ENCODE results near the gene UNC5B. TPM values are rescaled to one million over a fixed set of nuclear protein-coding genes. Genes with fewer than 3 reads are reported as not detected.

Gene UNC5B
- polyA plus RNA-seq, 4 donors: 0.27 to 19.4 (median 6.7) TPM

DNA sequence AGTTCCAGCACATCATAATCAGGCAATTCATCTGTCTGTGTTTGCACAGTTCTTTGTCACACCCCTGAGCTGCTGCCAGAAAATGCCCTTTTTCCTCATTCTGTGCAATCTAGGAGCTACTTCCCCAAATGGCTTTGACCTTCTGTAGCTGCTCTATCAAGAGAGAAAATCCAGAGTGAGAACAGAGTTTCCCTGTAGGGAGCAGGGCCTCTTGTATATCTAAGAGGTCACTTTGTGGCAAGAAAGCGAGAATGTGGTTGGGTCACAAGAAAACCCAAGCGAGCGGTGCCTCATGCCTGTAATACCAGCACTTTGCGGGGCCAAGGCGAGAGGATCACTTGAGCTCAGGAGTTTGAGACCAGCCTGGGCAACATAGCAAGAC, 131.0 kb downstream of the UNC5B start:
- H3K27me3 ChIP-seq (ENCODE audit: control insufficient read depth in 3 of 3, insufficient read depth in 3 of 3, low read length in 3 of 3): no peaks in the 10 kb centered on the region
- no peak overlapping the region for H3K4me3 ChIP-seq (ENCODE audit: low read depth in 1 of 3, low read length in 3 of 3)
- DNase-seq: peak; percentile 38 to 75
- WGBS, 3 donors: 71 to 81% (median 77%) methylated on average over 5 of the region's 5 CpGs
- peaks cover 0 to under 1% of the 10 kb centered on the region in 2 donors for H3K9me3 ChIP-seq (ENCODE audit: control insufficient read depth in 2 of 2, insufficient read depth in 1 of 2, low read depth in 1 of 2, low read length in 1 of 2)
- peaks cover 0 to 53% (median 0%) of the 10 kb centered on the region in 3 donors for H3K36me3 ChIP-seq (ENCODE audit: control insufficient read depth in 3 of 3, insufficient read depth in 2 of 3, low read depth in 1 of 3, low read length in 3 of 3)
- peaks cover 0 to 73% (median 8%) of the 10 kb centered on the region in 3 donors for H3K4me1 ChIP-seq (ENCODE audit: control insufficient read depth in 3 of 3, insufficient read depth in 2 of 3, low read depth in 1 of 3, low read length in 2 of 3)
- H3K27ac ChIP-seq (ENCODE audit: low read depth in 1 of 3, low read length in 2 of 3): peak overlapping the region in 1 of 3 donors; percentile 75
- no peak for FAIRE-seq

DNA sequence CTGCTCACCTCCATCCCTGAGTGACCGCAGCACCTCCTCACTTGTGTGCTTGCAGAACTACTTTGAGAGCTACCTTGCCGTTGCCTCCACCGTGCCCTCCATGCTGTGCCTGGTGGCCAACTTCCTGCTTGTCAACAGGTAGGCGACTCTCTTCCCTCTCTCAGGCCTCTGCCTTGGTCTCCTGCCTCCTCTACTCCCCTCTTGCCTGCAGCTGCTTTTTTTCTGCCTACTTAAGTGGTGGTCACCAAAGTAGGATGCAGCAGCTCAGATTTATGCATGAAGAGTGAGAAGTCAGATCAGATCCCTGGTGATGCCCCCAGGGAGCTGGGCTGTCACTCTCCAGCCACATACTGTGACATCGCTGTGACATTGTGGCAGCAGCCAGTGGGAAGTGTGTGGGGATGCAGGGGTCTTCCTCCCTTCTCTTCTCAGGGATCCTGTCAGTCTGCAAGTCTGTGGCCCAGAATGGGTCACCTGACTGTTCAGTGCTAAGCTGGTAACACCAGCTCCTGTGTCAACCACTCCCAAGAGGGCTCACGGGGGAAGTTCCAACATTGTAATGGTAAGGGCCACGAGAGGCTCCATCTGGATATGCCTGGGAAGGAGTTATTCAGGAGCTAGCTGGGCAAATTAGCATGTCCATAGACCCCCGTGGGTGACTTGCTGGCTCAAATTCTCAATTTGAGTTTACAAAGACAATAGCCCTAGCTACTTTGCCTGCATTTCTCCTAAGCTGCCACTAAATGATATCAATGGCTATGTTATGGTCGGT, 132.0 kb downstream of the UNC5B start:
- H3K27ac ChIP-seq (ENCODE audit: low read depth in 1 of 3, low read length in 2 of 3): peak overlapping the region in 1 of 3 donors; percentile 75
- H3K9me3 ChIP-seq (ENCODE audit: control insufficient read depth in 2 of 2, insufficient read depth in 1 of 2, low read depth in 1 of 2, low read length in 1 of 2): peaks cover 0 to 6% of the 10 kb centered on the region in 2 donors
- 88 to 93% (median 91%) methylated on average over 9 of the region's 9 CpGs for WGBS, 3 donors
- DNase-seq (no peak), FAIRE-seq (no peak)
- no peak overlapping the region for H3K4me3 ChIP-seq (ENCODE audit: low read depth in 1 of 3, low read length in 3 of 3)
- no peaks in the 10 kb centered on the region for H3K27me3 ChIP-seq (ENCODE audit: control insufficient read depth in 3 of 3, insufficient read depth in 3 of 3, low read length in 3 of 3)
- H3K36me3 ChIP-seq (ENCODE audit: control insufficient read depth in 3 of 3, insufficient read depth in 2 of 3, low read depth in 1 of 3, low read length in 3 of 3): peaks cover 0 to 54% (median 0%) of the 10 kb centered on the region in 3 donors
- H3K4me1 ChIP-seq (ENCODE audit: control insufficient read depth in 3 of 3, insufficient read depth in 2 of 3, low read depth in 1 of 3, low read length in 2 of 3): peaks cover 0 to 63% (median 7%) of the 10 kb centered on the region in 3 donors

DNA sequence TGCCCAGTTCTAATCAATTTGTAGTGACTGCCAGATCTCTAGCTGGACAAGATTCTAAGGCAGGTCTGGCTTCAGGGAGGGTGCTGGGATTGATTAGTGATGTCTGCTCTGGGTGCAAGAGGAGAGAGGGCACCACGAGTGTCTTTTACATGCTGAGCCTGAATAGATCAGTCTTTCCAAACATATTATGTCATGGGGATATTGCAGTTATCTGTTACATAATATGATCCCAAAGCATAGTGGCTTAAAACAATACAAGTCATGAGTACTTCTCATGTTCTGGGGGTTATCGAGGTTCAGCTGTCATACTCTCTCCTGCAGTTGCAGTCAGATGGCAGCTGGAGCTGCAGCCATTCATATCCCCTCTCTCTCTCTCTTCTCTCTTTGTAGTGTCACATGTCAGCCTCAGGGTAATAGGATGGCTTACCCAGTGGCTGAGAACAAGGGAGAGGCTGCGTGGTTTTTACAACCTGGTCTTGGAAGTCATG, 132.7 kb downstream of the UNC5B start:
- Histone ChIP-seq H3K9me3 (ENCODE audit: control insufficient read depth in 2 of 2, insufficient read depth in 1 of 2, low read depth in 1 of 2, low read length in 1 of 2) (peaks cover 0 to 6% of the 10 kb centered on the region in 2 donors), H3K27ac (ENCODE audit: low read depth in 1 of 3, low read length in 2 of 3) (no peak overlapping the region), H3K4me1 (ENCODE audit: control insufficient read depth in 3 of 3, insufficient read depth in 2 of 3, low read depth in 1 of 3, low read length in 2 of 3) (peaks cover 0 to 56% (median 2%) of the 10 kb centered on the region in 3 donors), H3K27me3 (ENCODE audit: control insufficient read depth in 3 of 3, insufficient read depth in 3 of 3, low read length in 3 of 3) (no peaks in the 10 kb centered on the region), H3K36me3 (ENCODE audit: control insufficient read depth in 3 of 3, insufficient read depth in 2 of 3, low read depth in 1 of 3, low read length in 3 of 3) (peaks cover 0 to 56% (median 0%) of the 10 kb centered on the region in 3 donors), H3K4me3 (ENCODE audit: low read depth in 1 of 3, low read length in 3 of 3) (no peak overlapping the region)
- FAIRE-seq (no peak), DNase-seq (no peak)
- WGBS, 3 donors: 73 to 78% (median 76%) methylated on average over 3 of the region's 3 CpGs

DNA sequence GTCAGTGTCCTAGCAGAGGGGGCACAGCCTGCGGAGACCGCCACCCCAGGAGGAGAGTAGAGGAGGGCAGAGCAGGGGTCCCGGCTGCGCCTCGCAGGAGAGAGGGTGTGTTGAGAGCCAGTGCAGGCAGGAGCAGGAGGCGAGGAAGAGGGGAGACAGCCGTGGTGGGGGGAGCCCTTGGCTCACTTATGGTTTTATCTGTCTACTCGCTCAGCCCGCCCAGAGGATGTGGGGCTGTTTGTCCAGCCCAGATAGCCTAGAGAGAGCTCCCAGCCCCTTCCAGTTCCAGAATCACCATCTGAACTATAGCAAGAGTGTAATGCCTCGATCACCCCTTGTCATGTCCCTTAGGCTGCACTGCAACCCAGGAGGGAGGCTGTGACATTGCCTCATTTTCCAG, 133.3 kb downstream of the UNC5B start:
- DNase-seq: no peak
- WGBS, 3 donors: 83 to 91% (median 86%) methylated on average over 10 of the region's 10 CpGs
- H3K4me3 ChIP-seq (ENCODE audit: low read depth in 1 of 3, low read length in 3 of 3): no peak overlapping the region
- peaks cover 0 to 6% of the 10 kb centered on the region in 2 donors for H3K9me3 ChIP-seq (ENCODE audit: control insufficient read depth in 2 of 2, insufficient read depth in 1 of 2, low read depth in 1 of 2, low read length in 1 of 2)
- no peaks in the 10 kb centered on the region for H3K27me3 ChIP-seq (ENCODE audit: control insufficient read depth in 3 of 3, insufficient read depth in 3 of 3, low read length in 3 of 3)
- H3K36me3 ChIP-seq (ENCODE audit: control insufficient read depth in 3 of 3, insufficient read depth in 2 of 3, low read depth in 1 of 3, low read length in 3 of 3): peaks cover 0 to 58% (median 0%) of the 10 kb centered on the region in 3 donors
- no peak overlapping the region for H3K27ac ChIP-seq (ENCODE audit: low read depth in 1 of 3, low read length in 2 of 3)
- H3K4me1 ChIP-seq (ENCODE audit: control insufficient read depth in 3 of 3, insufficient read depth in 2 of 3, low read depth in 1 of 3, low read length in 2 of 3): peaks cover 0 to 51% (median 0%) of the 10 kb centered on the region in 3 donors
- FAIRE-seq: no peak

GRCh38 chr10:71346731-71347130, 134.4 kb downstream of the UNC5B start:
- Histone ChIP-seq H3K36me3 (ENCODE audit: control insufficient read depth in 3 of 3, insufficient read depth in 2 of 3, low read depth in 1 of 3, low read length in 3 of 3) (peaks cover 0 to 58% (median 0%) of the 10 kb centered on the region in 3 donors), H3K9me3 (ENCODE audit: control insufficient read depth in 2 of 2, insufficient read depth in 1 of 2, low read depth in 1 of 2, low read length in 1 of 2) (peaks cover 0 to 6% of the 10 kb centered on the region in 2 donors), H3K27me3 (ENCODE audit: control insufficient read depth in 3 of 3, insufficient read depth in 3 of 3, low read length in 3 of 3) (no peaks in the 10 kb centered on the region), H3K4me3 (ENCODE audit: low read depth in 1 of 3, low read length in 3 of 3) (no peak overlapping the region), H3K27ac (ENCODE audit: low read depth in 1 of 3, low read length in 2 of 3) (no peak overlapping the region), H3K4me1 (ENCODE audit: control insufficient read depth in 3 of 3, insufficient read depth in 2 of 3, low read depth in 1 of 3, low read length in 2 of 3) (peaks cover 0 to 41% (median 0%) of the 10 kb centered on the region in 3 donors)
- DNase-seq (no peak), FAIRE-seq (no peak)
- WGBS, 3 donors: 58 to 88% (median 72%) methylated on average over 2 to 3 of the region's 3 CpGs

GRCh38 chr10:71347587-71348395, 135.4 kb downstream of the UNC5B start:
- FAIRE-seq: no peak

GRCh38 chr10:71348850-71349249, 136.5 kb downstream of the UNC5B start:
- FAIRE-seq (no peak), DNase-seq (no peak)
- Histone ChIP-seq H3K27me3 (ENCODE audit: control insufficient read depth in 3 of 3, insufficient read depth in 3 of 3, low read length in 3 of 3) (no peaks in the 10 kb centered on the region), H3K9me3 (ENCODE audit: control insufficient read depth in 2 of 2, insufficient read depth in 1 of 2, low read depth in 1 of 2, low read length in 1 of 2) (peaks cover 0 to 6% of the 10 kb centered on the region in 2 donors), H3K4me3 (ENCODE audit: low read depth in 1 of 3, low read length in 3 of 3) (no peak overlapping the region), H3K36me3 (ENCODE audit: control insufficient read depth in 3 of 3, insufficient read depth in 2 of 3, low read depth in 1 of 3, low read length in 3 of 3) (peaks cover 0 to 72% (median 0%) of the 10 kb centered on the region in 3 donors), H3K4me1 (ENCODE audit: control insufficient read depth in 3 of 3, insufficient read depth in 2 of 3, low read depth in 1 of 3, low read length in 2 of 3) (peaks cover 0 to 20% (median 0%) of the 10 kb centered on the region in 3 donors), H3K27ac (ENCODE audit: low read depth in 1 of 3, low read length in 2 of 3) (no peak overlapping the region)
- 84 to 100% (median 94%) methylated on average over 1 of the region's 1 CpG for WGBS, 3 donors

More at GRCh38 chr10:71347587-71348395, 135.4 kb downstream of the UNC5B start:
- WGBS, 3 donors: 80 to 85% (median 84%) methylated on average over 14 of the region's 14 CpGs
- no peak overlapping the region for H3K4me3 ChIP-seq (ENCODE audit: low read depth in 1 of 3, low read length in 3 of 3)
- H3K36me3 ChIP-seq (ENCODE audit: control insufficient read depth in 3 of 3, insufficient read depth in 2 of 3, low read depth in 1 of 3, low read length in 3 of 3): peaks cover 0 to 65% (median 0%) of the 10 kb centered on the region in 3 donors
- peak in 1 of 2 donors; percentile 21 for DNase-seq
- no peak overlapping the region for H3K27ac ChIP-seq (ENCODE audit: low read depth in 1 of 3, low read length in 2 of 3)
- H3K9me3 ChIP-seq (ENCODE audit: control insufficient read depth in 2 of 2, insufficient read depth in 1 of 2, low read depth in 1 of 2, low read length in 1 of 2): peaks cover 0 to 6% of the 10 kb centered on the region in 2 donors
- no peaks in the 10 kb centered on the region for H3K27me3 ChIP-seq (ENCODE audit: control insufficient read depth in 3 of 3, insufficient read depth in 3 of 3, low read length in 3 of 3)
- H3K4me1 ChIP-seq (ENCODE audit: control insufficient read depth in 3 of 3, insufficient read depth in 2 of 3, low read depth in 1 of 3, low read length in 2 of 3): peaks cover 0 to 30% (median 0%) of the 10 kb centered on the region in 3 donors

DNA sequence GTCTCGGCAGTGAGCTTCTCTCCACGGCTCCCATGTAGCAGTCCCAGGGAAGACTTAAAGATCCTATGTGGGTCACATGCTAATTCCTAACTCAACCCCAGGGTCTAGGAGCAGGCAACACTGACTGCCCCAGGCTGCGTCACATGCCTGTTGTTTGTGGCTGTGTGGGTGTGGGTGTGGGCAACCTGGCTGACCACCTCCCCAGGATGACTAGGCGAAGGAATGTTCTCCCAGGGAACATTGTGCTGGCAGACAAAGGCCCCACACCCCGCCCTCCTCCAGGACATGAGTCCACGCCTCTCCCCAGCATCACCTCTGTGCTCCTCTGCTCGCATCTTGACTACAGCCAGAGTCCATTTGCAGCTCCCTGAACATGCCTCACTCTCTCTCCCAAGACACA, 137.0 kb downstream of the UNC5B start:
- 92 to 95% (median 92%) methylated on average over 7 of the region's 7 CpGs for WGBS, 3 donors
- Histone ChIP-seq H3K27ac (ENCODE audit: low read depth in 1 of 3, low read length in 2 of 3) (no peak overlapping the region), H3K4me1 (ENCODE audit: control insufficient read depth in 3 of 3, insufficient read depth in 2 of 3, low read depth in 1 of 3, low read length in 2 of 3) (peaks cover 0 to 14% (median 0%) of the 10 kb centered on the region in 3 donors), H3K36me3 (ENCODE audit: control insufficient read depth in 3 of 3, insufficient read depth in 2 of 3, low read depth in 1 of 3, low read length in 3 of 3) (peaks cover 0 to 72% (median 0%) of the 10 kb centered on the region in 3 donors), H3K27me3 (ENCODE audit: control insufficient read depth in 3 of 3, insufficient read depth in 3 of 3, low read length in 3 of 3) (no peaks in the 10 kb centered on the region), H3K4me3 (ENCODE audit: low read depth in 1 of 3, low read length in 3 of 3) (no peak overlapping the region), H3K9me3 (ENCODE audit: control insufficient read depth in 2 of 2, insufficient read depth in 1 of 2, low read depth in 1 of 2, low read length in 1 of 2) (peaks cover 0 to 6% of the 10 kb centered on the region in 2 donors)
- no peak for FAIRE-seq
- DNase-seq: no peak

Data from small intestine (tissue), 7 donors.